Brain pericyte (primary cell): ENCODE results near the gene DIDO1.
"Not testable (repeated sequence)": the region's sequence is repeated elsewhere in the genome, so short reads cannot be mapped to it uniquely, and the experiment has no call there.

ENCODE experiments used
- DNase-seq: peaks from one replicate; pipeline ENCODE4 v3.0.0-alpha.2; 2012; ENCODE audit warnings: low read depth, low spot score

The DIDO1 gene

DNA sequence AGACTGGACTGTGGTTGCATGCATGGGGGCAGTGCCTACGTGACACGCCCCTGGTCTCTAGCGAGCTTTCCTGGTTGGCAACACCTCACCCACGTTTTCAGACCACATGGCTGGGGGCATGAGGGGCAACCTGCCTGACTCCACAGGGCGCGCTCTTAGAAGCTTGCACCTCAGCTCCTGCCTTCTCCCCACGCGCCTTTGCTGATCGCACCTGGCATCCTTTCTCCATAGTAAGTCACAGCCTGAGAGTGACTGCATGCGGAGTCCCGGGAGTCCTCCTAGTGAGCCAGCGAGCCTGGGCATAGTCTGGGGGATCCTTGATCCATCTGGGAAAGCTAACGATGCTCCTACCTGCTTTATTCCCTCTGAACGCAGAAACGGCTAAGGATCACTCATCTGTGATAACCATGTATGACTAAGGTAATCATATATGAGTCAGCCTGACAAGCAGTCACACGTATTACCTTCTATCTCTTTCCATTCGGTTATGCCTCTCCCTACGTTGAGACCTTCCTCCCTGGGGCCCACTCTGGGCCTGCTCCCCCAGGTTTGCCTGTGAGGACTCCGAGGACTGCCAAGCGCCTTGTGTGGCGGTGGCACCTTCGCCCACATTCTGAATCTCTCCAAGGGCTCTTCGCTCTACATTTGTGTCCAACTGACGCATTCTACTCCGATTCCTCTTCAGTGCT is 69.2 kb downstream of the DIDO1 start:
- DNase-seq, result no peak

DNA sequence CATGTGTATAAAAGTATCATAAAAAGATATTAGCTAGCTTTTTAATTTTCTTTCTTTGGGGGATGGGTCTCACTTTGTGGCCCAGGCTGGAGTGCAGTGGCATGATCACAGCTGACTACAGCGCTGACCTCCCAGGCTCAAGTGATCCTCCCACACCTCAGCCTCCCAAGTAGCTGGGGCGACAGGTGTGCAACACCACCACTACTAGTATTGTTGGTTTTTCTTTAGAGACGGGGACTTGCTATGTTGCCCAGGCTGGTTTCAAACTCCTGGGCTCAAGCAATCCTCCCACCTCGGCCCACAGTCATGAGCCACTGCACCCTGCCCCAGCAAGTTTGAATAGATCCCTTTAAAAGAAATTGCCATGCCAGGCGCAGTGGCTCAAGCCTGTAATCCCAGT is 71.2 kb downstream of the DIDO1 start:
- no peak for DNase-seq

DNA sequence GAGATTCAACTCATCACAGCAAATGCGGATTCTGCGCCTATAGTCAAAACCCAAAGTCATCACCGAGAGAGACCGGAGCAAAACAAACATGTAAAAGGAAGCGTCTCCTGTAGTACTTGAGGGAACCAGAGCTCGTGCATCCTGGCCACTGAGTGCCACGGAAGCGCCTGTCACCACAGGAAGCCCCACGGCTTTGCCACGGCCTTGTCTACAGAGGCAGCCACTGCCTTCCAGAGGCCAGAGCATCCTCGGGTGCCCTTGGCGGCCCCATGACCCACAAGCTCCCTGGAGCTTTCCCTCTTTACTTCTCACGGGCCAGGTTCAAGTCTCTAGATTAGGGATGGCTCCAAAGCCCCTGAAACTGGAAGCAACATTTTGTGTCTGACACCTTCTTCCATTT is 72.2 kb downstream of the DIDO1 start:
- DNase-seq, result no peak

DNA sequence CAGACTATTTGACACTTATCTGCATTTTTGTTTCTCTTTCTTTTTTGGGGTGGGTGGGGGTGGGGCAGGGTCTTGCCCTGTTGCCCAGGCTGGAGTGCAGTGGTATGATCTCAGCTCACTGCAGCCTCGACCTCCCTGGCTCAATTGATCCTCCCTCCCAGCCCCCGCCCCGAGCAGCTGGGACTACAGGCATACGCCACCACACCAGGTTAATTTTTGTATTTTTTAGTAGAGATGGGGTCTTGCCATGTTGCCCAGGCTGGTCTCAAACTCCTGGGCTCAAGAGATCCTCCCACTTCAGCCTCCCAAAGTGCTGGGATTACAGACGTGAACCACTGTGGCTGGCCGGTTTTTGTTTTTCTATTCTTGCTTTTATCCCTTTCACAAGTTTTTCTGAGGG is 73.0 kb downstream of the DIDO1 start:
- DNase-seq, result not testable (repeated sequence)

DNA sequence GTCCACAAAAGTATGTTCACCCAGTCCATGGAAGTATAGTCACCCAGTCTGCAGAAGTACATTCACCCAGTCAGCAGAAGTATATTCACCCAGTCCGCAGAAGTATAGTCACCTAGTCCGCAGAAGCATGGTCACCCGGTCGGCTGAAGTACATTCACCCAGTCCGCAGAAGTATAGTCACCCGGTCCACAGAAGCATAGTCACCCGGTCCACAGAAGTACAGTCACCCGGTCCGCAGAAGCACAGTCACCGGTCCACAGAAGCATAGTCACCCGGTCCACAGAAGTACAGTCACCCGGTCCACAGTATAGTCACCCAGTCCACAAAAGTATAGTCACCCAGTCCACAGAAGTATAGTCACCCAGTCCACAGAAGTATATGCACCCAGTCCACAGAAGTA is 73.5 kb downstream of the DIDO1 start:
- DNase-seq, result no peak

DNA sequence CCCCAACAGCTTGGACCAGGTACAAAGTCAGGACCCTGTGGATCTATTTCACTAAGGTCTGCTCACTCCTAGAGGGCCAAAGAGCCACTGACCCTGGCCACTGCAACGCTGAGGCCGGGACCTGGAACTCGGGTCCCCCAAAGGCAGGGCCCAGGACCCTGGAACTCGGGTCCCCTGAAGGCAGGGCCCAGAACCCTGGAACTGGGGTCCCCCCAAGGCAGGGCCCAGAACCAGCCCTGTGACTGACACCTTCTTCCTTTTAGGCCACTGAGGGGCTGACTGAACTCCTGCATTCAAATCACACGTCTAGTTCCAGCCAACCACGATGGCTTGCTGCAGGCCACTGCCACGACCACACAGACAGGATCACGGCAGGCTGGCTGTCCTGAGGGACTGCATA is 74.1 kb downstream of the DIDO1 start:
- DNase-seq, result no peak

DNA sequence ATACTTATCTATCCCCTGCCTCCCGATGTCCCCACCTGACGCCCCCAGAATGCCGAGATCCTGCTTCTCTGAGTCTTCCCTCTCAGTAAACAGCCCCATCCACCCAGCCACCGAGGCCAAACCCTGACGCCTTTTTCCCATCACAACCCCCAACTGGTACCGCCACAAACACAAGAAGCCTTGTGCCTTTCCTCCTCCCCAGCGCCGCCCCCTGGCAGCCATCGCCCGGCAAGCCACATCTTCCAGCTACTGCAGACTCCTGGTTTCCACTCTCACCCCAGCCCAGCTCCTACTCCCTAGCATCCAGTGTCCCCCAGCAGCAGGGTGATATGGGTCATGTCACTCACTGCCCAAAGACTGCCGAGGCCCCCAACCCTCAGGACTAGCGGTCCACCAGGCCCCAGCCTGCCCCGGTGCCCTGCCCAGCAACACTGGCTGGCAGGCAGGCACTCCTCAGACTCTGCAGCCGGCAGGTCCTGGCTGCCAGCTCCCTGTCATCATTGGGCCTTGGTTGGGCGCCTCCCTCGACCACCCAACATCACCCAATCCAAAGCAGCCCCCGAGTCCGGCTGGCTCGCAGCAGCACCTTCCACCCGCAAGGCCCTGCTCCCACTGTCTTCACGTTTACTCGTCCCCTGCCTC is 75.9 kb downstream of the DIDO1 start:
- no peak for DNase-seq

DNA sequence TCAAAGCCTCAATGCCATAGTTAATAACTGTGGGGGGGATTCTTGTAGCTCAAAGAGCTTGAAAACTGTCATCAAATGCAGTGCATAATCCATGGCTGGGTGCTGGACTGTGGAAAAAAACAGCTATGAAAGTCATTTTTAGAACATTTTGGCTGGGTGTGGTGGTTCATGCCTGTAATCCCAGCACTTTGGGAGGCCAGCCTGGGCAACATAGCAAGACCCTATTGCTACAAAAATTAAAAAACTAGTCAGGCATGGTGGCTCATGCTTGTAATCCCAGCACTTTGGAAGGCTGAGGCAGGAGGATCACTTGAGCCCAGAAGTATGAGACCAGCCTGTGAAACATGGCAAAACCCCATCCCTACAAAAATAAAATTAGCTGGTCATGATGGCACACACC is 76.9 kb downstream of the DIDO1 start:
- no peak for DNase-seq

DNA sequence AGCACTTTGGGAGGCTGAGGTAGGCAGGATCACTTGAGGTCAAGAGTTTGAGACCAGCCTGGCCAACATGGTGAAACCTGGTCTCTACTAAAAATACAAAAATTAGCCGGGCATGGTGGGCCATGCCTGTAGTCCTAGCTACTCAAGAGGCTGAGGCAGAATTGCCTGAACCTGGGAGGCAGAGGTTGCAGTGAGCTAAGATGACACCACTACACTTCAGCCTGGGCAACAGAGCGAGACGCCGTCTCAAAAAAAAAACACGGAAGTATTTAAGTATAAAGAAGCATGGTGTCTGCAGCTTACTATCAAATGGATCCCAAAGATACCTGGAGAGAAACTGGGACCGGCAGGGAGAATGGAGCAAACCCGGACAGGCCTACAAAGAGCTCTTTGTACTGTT is 77.4 kb downstream of the DIDO1 start:
- DNase-seq, result not testable (repeated sequence)

DNA sequence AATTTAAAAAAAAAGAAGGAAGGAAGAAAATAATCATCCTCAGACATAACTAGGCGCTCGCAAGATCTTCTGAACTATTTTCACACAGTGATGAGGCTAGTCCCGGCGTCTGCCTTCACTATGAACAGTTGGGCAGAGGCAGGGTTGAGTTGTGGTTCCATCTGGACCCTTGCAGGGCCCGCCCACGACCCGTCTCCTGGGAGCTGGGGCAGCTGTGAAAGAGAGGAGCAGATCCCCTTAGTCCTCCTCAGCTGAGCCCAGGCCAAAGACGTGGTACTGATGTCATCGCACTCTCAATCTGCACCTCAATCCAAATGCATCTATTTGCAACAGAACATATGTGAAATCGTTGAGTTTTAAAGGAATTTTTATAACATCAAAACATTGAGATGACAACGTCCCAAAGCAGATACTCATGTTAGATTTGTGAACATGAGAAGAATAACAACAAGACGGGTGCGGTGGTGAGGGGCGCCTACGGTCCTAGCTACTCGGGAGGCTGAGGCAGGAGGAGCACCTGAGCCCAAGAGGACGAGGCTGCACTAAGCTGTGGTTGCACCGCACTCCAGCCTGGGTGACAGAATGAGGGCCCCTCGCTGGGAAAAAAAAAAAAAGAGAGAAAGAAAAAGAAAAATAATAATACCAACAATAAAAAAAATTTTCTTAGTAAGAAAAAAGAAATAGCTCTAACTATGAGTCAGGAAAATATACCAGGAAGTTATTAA is 80.0 kb downstream of the DIDO1 start:
- DNase-seq, result no peak

DNA sequence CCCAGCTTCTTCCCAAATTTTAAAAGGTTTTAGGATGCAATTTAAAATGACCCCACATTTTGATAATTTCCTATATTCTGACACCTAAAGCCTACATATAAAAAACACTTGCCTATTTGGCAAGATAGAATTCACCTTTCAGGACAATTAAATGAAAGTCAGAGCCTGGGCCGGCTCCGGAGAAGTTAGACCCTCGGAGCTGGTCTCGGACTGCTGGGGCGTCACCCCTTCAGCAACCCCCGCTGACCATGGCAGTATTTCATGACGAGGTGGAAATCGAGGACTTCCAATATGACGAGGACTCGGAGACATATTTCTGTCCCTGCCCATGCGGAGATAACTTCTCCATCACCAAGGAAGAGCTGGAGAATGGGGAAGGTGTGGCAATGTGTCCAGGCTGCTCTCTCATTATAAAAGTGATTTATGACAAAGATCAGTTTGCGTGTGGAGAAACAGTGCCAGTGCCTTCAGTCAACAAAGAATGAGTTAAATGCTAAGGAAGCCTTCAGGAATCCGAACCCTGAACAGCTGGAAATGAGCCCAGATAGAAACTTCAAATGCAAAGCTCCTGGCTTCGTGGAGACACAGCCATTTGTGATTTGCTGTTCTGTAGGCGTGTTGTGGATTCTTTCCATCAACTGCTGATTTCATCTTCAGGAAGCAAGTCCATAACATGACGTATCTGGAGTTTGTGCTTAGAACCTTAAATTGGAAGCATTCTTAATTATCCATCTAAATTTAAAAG is 80.7 kb downstream of the DIDO1 start:
- no peak for DNase-seq

DNA sequence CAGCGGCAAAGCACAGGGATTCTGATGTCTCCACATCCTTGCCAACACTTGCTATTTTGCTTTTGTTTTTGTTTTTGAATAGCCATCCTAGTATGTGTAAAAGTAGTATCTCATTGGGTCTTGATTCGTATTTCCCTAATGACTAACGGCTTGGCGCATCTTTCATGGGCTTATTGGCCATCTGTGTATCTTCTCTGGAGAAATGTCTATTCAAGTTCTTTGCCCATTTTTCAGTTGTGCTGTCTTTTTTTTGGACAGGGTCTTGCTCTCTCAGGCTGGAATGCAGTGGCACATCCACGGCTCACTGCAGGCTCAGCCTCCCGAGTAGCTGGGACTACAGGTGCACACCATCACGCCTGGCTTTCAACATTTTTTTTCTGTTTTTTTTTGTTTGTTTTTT is 82.1 kb downstream of the DIDO1 start:
- DNase-seq, result no peak

DNA sequence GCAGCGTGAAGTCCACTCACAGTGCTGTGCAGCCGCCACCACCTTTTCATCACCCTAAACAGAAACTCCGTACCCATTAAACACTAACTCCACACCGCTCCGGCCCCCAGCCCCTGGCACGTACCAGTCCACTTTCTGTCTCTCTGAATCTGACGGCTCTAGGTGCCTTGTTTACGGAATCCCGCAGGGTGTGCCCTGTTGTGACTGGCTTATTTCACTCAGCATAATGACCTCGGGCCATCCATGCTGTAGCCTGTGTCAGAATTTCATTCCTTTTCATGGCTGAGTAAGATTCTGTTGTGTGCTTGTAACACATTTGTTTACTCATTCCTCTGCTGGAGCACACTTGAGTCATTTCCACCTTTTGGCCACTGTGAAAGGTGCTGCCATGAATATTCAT is 82.6 kb downstream of the DIDO1 start:
- DNase-seq, result no peak

DNA sequence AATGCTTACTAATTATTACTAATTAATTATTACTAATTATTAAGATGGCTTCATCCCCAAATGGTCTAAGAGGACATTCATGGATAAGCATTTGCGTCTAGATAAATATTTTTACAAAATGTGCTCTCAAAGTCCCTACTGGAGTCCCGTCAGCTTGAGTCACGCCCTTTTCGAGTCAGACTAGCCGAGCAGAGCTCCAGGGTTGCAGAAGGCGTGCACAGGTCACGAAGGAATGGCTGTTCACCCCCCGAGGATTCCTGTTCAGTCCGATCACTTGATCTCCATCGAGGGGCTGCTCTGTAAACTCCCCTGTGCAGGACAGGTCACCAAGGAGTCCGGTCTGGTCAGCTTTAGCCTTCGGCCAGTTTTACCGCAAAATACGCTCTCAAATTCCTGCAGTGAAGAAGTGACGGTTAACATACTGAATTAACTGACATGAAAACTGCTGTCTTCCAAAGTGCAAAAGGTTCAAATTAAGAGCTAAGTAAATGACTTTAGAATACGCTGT is 84.5 kb downstream of the DIDO1 start:
- no peak for DNase-seq

DNA sequence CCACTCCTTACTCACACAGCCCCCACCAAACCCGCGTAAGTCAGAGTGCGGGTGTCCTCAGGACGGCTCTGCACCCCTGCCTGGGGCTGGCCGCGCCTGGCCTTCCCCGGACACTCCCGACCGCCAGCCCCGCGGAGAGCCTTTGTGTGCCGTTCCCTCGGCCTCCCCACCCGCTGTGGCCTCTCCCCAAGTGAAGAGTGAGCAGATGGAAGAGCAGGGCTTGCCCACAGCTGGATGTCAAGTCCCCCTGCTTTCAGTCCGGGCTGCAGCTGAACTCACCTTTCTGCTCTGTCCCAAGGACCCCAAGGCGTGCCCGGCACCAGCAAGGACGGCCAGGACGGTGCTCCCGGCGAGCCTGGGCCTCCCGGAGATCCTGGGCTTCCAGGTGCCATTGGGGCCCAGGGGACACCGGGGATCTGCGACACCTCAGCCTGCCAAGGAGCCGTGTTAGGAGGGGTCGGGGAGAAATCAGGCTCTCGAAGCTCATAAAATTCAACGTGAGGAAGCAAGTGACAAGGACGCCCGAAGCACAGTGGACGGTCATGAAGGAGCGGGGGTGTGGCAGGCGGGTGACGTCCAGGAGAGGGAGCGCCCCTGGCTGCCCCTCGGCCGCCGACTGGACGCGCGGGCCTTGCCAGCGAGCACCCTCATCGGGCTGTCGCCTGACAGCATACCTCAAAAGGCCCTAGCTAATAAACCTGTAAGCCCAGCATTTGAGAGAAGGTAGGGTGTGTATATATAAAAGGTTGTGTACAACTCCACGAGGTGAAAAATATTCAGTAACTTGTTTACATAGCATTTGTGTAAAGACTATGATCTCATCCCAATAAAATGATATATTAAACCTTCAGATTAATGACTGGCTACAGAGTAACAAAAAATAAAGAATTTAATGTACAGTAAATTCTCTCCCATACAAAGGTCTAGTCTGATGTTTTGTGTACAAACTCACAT is 85.8 kb downstream of the DIDO1 start:
- no peak for DNase-seq

DNA sequence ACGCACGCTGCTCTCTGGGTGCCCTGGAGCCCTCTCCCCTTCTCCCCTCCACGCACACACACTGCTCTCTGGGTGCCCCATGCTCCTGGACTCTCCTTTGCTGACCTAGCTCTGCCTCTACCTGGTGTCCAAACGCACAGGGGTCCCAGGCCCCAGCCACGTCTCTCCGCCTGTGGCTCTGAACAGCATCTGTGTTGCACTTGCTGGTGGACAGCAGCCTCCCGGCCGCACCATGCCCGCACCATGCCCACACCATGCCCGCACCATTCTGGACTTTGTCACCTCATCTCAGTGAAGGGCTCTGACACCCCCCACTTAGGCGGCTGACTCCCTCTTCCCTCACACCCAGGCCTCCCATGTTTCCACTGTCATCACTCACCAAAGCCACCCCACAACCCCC is 86.5 kb downstream of the DIDO1 start:
- DNase-seq, result no peak

DNA sequence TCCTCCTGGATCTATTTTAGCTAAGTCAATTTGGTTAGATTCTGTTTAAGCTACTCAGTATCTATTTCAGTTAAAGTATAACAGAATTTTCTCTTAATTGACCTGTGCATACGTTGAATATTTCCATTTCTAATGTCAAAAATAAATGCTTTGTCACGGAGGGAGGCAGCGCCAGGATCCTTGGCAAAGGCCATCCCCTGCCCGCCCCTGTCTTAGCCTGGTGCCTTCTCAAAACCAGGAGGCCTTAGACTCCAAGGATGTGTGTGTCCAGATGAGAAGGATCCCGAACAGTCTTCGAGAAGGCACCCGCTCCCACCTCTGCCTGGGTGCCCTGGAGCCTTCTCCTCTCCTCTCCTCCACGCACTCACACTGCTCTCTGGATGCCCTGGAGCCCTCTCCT is 87.0 kb downstream of the DIDO1 start:
- DNase-seq, result no peak

DNA sequence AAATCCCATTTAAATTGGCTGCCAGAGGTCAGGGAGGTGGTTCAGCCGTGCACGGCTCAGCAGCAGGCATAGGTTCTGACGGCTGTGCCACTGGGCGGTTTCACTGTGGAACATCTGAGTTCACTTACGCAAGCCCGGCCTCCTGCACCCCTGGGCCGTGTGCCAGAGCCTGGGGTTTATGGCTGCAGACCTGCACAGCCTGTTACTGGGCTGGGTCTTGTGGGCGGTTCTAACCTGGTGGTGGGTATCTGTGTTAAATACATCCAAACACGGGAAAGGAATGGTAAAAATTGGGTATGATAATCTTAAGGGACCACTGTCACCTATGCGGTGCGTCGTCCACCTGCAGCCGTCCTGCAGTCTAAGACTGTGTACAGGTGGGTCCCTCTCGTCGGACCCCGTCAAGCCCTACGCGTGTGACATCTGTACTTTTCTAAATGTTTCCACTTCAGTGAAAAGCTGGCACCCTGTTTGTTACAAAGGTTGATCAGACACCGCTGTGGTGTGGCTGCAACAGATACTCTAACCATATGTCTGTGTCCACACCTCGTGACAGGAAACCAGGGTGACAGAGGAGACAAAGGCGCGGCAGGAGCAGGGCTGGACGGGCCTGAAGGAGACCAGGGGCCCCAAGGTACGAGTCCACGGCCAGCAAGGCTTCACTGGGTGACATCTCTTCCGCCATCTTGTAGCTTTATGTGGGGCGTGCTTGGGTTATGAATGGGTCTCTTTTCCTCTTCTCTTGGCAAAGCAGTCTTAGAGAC is 88.0 kb downstream of the DIDO1 start:
- no peak for DNase-seq

DNA sequence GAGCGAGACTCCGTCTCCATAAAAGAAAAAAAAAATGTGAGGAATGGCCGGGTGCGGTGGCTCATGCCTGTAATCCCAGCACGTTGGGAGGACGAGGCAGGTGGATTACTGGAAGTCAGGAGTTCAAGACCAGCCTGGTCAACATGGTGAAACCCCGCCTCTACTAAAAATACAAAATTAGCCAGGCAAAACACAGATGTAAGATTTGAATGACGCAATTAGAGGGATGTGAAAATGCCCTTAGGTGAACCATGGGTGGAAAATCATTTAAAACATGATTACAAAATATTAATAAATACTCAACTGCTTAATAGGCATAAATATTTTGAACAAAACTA is 88.5 kb downstream of the DIDO1 start:
- DNase-seq, result no peak

DNA sequence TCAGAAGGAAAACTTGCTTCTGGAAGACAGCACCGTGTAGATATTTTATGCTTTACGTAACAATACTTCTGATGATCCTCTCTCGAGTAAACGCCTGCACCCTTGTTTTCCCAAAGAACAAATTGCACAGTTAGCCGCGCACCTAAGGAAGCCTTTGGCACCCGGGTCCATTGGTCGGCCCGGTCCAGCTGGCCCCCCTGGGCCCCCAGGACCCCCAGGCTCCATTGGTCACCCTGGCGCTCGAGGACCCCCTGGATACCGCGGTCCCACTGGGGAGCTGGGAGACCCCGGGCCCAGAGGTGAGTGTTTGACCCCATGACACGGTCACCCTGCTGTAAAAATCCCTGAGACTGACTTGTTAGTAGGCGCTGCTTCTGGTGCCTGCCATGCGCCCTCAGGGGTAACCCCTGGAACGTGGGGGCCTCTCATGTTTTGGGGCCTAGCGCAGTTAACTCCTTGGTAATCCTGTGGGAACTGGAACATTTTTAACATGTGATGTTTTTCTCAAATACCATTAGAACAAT is 89.3 kb downstream of the DIDO1 start:
- DNase-seq, result no peak
